Prostate gland (tissue), 2 donors: Measurements from ENCODE around the gene C6orf47.
A peak's percentile ranks its signal among the peaks of the same experiment; 100 is the strongest.

Experiments
- CTCF ChIP-seq, 4 experiments: fragments of 200-600 bp in 2 of 4; fragments of 450-650 bp in 2 of 4; sonication (generic) in 2 of 4; IDR thresholded peaks; 1 replicate in 3 of 4; 2 replicates in 1 of 4; pipeline ENCODE4 v1.5.1; 2016 to 2019; ENCODE audit warnings: antibody characterized with exemption in 4 of 4, mild to moderate bottlenecking in 2 of 4, moderate library complexity in 2 of 4
- POLR2A ChIP-seq: fragments of 450-650 bp; IDR thresholded peaks from one replicate; pipeline ENCODE4 v1.6.1; 2016; ENCODE audit warnings: antibody characterized with exemption, mild to moderate bottlenecking
- POLR2AphosphoS5 ChIP-seq: sonication (generic); formaldehyde crosslinking; IDR thresholded peaks from one replicate; pipeline ENCODE4 v1.6.1; 2017; ENCODE audit warnings: antibody characterized with exemption

- TF ChIP-seq CTCF (IDR thresholded peaks at IDR 0.05) (no peak), POLR2A (peak; percentile 37), POLR2AphosphoS5 (peak; percentile 70)
Measured at GRCh38 chr6:31651602-31652191, 8.9 kb downstream of the C6orf47 start.
